ENCODE measurements around the gene FBXO15.
A peak's percentile ranks its signal among the peaks of the same experiment; 100 is the strongest.

The FBXO15 gene

GRCh38 chr18:74147779-74148542 is at the start of gene FBXO15, which contains the start of gene TIMM21:
Gene FBXO15, minus strand, starts transcription at chr18:74147834. Its CDS starts 49 bp downstream, at chr18:74147785.
Gene TIMM21, plus strand, starts transcription at chr18:74148523. Its CDS starts 286 bp downstream, at chr18:74148809.
- Mint-ChIP-seq H3K36me3 (ENCODE audit: low read depth) (peaks cover 11% of the 10 kb centered on the region), H3K4me3 (peak within 1 kb of the TSS; percentile 91 to 98 (median 96)), H3K27ac (peak within 1 kb of the TSS; percentile 98 to 99 (median 98)), H3K27me3 (ENCODE audit: low read depth) (peaks cover 3% of the 10 kb centered on the region), H3K4me1 (peaks cover 58% of the 10 kb centered on the region), H3K9me3 (no peaks in the 10 kb centered on the region)
- TF ChIP-seq CTCF (IDR thresholded peaks at IDR 0.05; ENCODE audit: unreplicated experiment in 3 of 3), result no peak

- peak overlapping the region; percentile 64 to 80 (median 76) for H3K4me3 Mint-ChIP-seq
- peak; percentile 88 to 99 (median 92) for TF ChIP-seq CTCF (IDR thresholded peaks at IDR 0.05; ENCODE audit: unreplicated experiment in 3 of 3)
- H3K27me3 Mint-ChIP-seq (ENCODE audit: low read depth), result peaks cover 8% of the 10 kb centered on the region
- peaks cover 14% of the 10 kb centered on the region for H3K4me1 Mint-ChIP-seq
- peak overlapping the region; percentile 71 to 90 (median 78) for H3K27ac Mint-ChIP-seq
- no peaks in the 10 kb centered on the region for H3K9me3 Mint-ChIP-seq
- H3K36me3 Mint-ChIP-seq (ENCODE audit: low read depth), result no peaks in the 10 kb centered on the region
These were observed 48.8 kb upstream of the FBXO15 start for GRCh38 chr18:74196220-74197119.

- Mint-ChIP-seq H3K4me3 (no peak overlapping the region), H3K9me3 (no peaks in the 10 kb centered on the region), H3K27ac (no peak overlapping the region), H3K27me3 (ENCODE audit: low read depth) (peaks cover 13% of the 10 kb centered on the region), H3K36me3 (ENCODE audit: low read depth) (no peaks in the 10 kb centered on the region), H3K4me1 (peaks cover 23% of the 10 kb centered on the region)
- no peak for TF ChIP-seq CTCF (IDR thresholded peaks at IDR 0.05; ENCODE audit: unreplicated experiment in 3 of 3)
These were observed 47.1 kb upstream of the FBXO15 start for GRCh38 chr18:74194691-74195090.

GRCh38 chr18:74191577-74191976 is 43.9 kb upstream of the FBXO15 start:
- TF ChIP-seq CTCF (IDR thresholded peaks at IDR 0.05; ENCODE audit: unreplicated experiment in 3 of 3), result no peak
- Mint-ChIP-seq H3K4me1 (peaks cover 23% of the 10 kb centered on the region), H3K9me3 (no peaks in the 10 kb centered on the region), H3K4me3 (no peak overlapping the region), H3K36me3 (ENCODE audit: low read depth) (no peaks in the 10 kb centered on the region), H3K27ac (no peak overlapping the region), H3K27me3 (ENCODE audit: low read depth) (peaks cover 13% of the 10 kb centered on the region)

- Mint-ChIP-seq H3K36me3 (ENCODE audit: low read depth) (no peaks in the 10 kb centered on the region), H3K27me3 (ENCODE audit: low read depth) (peaks cover 6% of the 10 kb centered on the region), H3K27ac (peak overlapping the region in 2 of 3 experiments; percentile 7 to 48), H3K4me3 (no peak overlapping the region), H3K4me1 (peaks cover 15% of the 10 kb centered on the region), H3K9me3 (no peaks in the 10 kb centered on the region)
- no peak for TF ChIP-seq CTCF (IDR thresholded peaks at IDR 0.05; ENCODE audit: unreplicated experiment in 3 of 3)
These were observed 42.5 kb upstream of the FBXO15 start for GRCh38 chr18:74190086-74190485.
